IPS DF 6.9 (cell line): ENCODE measurements around the gene PRKCE.

ENCODE experiments used
- DNase-seq: peaks from one replicate; pipeline ENCODE4 v3.0.0-alpha.2; 2013; ENCODE audit warnings: low read depth, low spot score
- H3K27ac ChIP-seq: one replicate; pipeline ENCODE4 v1.5.1; 2013; ENCODE audit warnings: low read length, control low read depth
- H3K27me3 ChIP-seq: 2 replicates; pipeline ENCODE4 v1.6.1; 2013; ENCODE audit warnings: mild to moderate bottlenecking, low read length; ENCODE audit not compliant: control insufficient read depth, insufficient read depth
- H3K36me3 ChIP-seq: 2 replicates; pipeline ENCODE4 v1.6.1; 2013; ENCODE audit warnings: low read length; ENCODE audit not compliant: control insufficient read depth, insufficient read depth
- H3K4me1 ChIP-seq: 2 replicates; pipeline ENCODE4 v1.6.1; 2013; ENCODE audit warnings: low read length; ENCODE audit not compliant: control insufficient read depth, insufficient read depth
- H3K4me3 ChIP-seq: 2 replicates; pipeline ENCODE4 v1.5.1; 2013; ENCODE audit warnings: mild to moderate bottlenecking, low read length
- H3K9me3 ChIP-seq: 2 replicates; pipeline ENCODE4 v1.6.1; 2013; ENCODE audit warnings: low read length, inconsistent platforms; ENCODE audit not compliant: control insufficient read depth, insufficient read depth
- WGBS: extraction: QIAGEN DNeasy Blood & Tissue Kit; methylation state at CpG from one replicate; pipeline ENCODE4 v1.1.7; 2013; ENCODE audit warnings: mixed read lengths, missing lambda C conversion rate; ENCODE audit not compliant: insufficient read length, insufficient coverage; 5-methylcytosine and 5-hydroxymethylcytosine counted together

The PRKCE gene

GRCh38 chr2:45962177-45962921 lies 310.9 kb downstream of the PRKCE start:
- no peaks in the 10 kb centered on the region; the same call in 1 of the 2 replicates for H3K4me1 ChIP-seq
- WGBS, result no CpG with 5 or more reads among the region's 7 CpGs
- H3K36me3 ChIP-seq, result no peaks in the 10 kb centered on the region
- no peaks in the 10 kb centered on the region for H3K27me3 ChIP-seq
- H3K4me3 ChIP-seq, result no peak overlapping the region
- no peak for DNase-seq
- no peak overlapping the region for H3K27ac ChIP-seq
- no peaks in the 10 kb centered on the region for H3K9me3 ChIP-seq

GRCh38 chr2:45963816-45964215 lies 312.3 kb downstream of the PRKCE start:
- no peak overlapping the region for H3K27ac ChIP-seq
- no CpG with 5 or more reads among the region's 7 CpGs for WGBS
- H3K36me3 ChIP-seq, result no peaks in the 10 kb centered on the region
- H3K27me3 ChIP-seq, result no peaks in the 10 kb centered on the region
- no peaks in the 10 kb centered on the region for H3K9me3 ChIP-seq
- no peak for DNase-seq
- no peaks in the 10 kb centered on the region; the same call in 1 of the 2 replicates for H3K4me1 ChIP-seq
- no peak overlapping the region for H3K4me3 ChIP-seq

- Histone ChIP-seq H3K9me3 (no peaks in the 10 kb centered on the region), H3K4me3 (no peak overlapping the region), H3K27me3 (no peaks in the 10 kb centered on the region), H3K4me1 (no peaks in the 10 kb centered on the region), H3K36me3 (no peaks in the 10 kb centered on the region), H3K27ac (no peak overlapping the region)
- DNase-seq, result no peak
- WGBS, result no CpG with 5 or more reads among the region's 6 CpGs
Observed at GRCh38 chr2:45964223-45964841, 312.9 kb downstream of the PRKCE start.

- Histone ChIP-seq H3K27ac (no peak overlapping the region), H3K9me3 (no peaks in the 10 kb centered on the region), H3K4me3 (no peak overlapping the region), H3K4me1 (no peaks in the 10 kb centered on the region), H3K36me3 (no peaks in the 10 kb centered on the region), H3K27me3 (no peaks in the 10 kb centered on the region)
- no CpG with 5 or more reads among the region's 4 CpGs for WGBS
- DNase-seq, result no peak
Observed at GRCh38 chr2:45964906-45965305, 313.4 kb downstream of the PRKCE start.

- Histone ChIP-seq H3K27me3 (no peaks in the 10 kb centered on the region), H3K4me1 (no peaks in the 10 kb centered on the region), H3K4me3 (no peak overlapping the region), H3K27ac (no peak overlapping the region), H3K36me3 (no peaks in the 10 kb centered on the region), H3K9me3 (no peaks in the 10 kb centered on the region)
- no CpG with 5 or more reads among the region's 11 CpGs for WGBS
- no peak for DNase-seq
Observed at GRCh38 chr2:45965871-45966498, 314.5 kb downstream of the PRKCE start.

- Histone ChIP-seq H3K9me3 (no peaks in the 10 kb centered on the region), H3K4me1 (no peaks in the 10 kb centered on the region), H3K27ac (no peak overlapping the region), H3K27me3 (no peaks in the 10 kb centered on the region), H3K36me3 (no peaks in the 10 kb centered on the region), H3K4me3 (no peak overlapping the region)
- WGBS, result no CpG with 5 or more reads among the region's 14 CpGs
- no peak for DNase-seq
Observed at GRCh38 chr2:45968946-45969584, 317.6 kb downstream of the PRKCE start.

GRCh38 chr2:45973426-45973825 lies 322.0 kb downstream of the PRKCE start:
- H3K36me3 ChIP-seq, result no peaks in the 10 kb centered on the region
- no peak for DNase-seq
- no peaks in the 10 kb centered on the region for H3K27me3 ChIP-seq
- H3K4me3 ChIP-seq, result no peak overlapping the region
- H3K4me1 ChIP-seq, result no peaks in the 10 kb centered on the region
- no peaks in the 10 kb centered on the region for H3K9me3 ChIP-seq
- no CpG with 5 or more reads among the region's 4 CpGs for WGBS
- no peak overlapping the region for H3K27ac ChIP-seq

- H3K27me3 ChIP-seq, result no peaks in the 10 kb centered on the region
- no peak overlapping the region for H3K4me3 ChIP-seq
- no peak overlapping the region for H3K27ac ChIP-seq
- H3K9me3 ChIP-seq, result no peaks in the 10 kb centered on the region
- no CpG with 5 or more reads among the region's 4 CpGs for WGBS
- H3K36me3 ChIP-seq, result no peaks in the 10 kb centered on the region
- DNase-seq, result no peak
- H3K4me1 ChIP-seq, result no peaks in the 10 kb centered on the region
Observed at GRCh38 chr2:45974056-45974455, 322.6 kb downstream of the PRKCE start.

- Histone ChIP-seq H3K27ac (no peak overlapping the region), H3K4me3 (no peak overlapping the region; the same call in 1 of the 2 replicates), H3K36me3 (no peaks in the 10 kb centered on the region), H3K4me1 (no peaks in the 10 kb centered on the region), H3K27me3 (no peaks in the 10 kb centered on the region), H3K9me3 (no peaks in the 10 kb centered on the region)
- DNase-seq, result no peak
- no CpG with 5 or more reads among the region's 7 CpGs for WGBS
Observed at GRCh38 chr2:45974762-45975408, 323.4 kb downstream of the PRKCE start.
